HFFc6 (cell line): ENCODE results near the gene AGR3. TPM values are rescaled to one million over a fixed set of nuclear protein-coding genes. Genes with fewer than 3 reads are reported as not detected.

Source experiments
- DNase-seq: peaks from one replicate; pipeline ENCODE4 v3.0.0-alpha.2; 2018
- H3K27ac Mint-ChIP-seq: 2 replicates; pipeline ENCODE4 v1.8.0; 2020; ENCODE audit warnings: mild to moderate bottlenecking, mixed read lengths
- H3K27me3 Mint-ChIP-seq: 2 replicates; pipeline ENCODE4 v1.8.0; 2021; ENCODE audit warnings: mild to moderate bottlenecking, moderate library complexity, mixed read lengths; ENCODE audit not compliant: insufficient read depth
- H3K36me3 Mint-ChIP-seq: 2 replicates; pipeline ENCODE4 v1.8.0; 2021; ENCODE audit warnings: low read depth, mixed read lengths
- H3K4me1 Mint-ChIP-seq: 2 replicates; pipeline ENCODE4 v1.8.0; 2020; ENCODE audit warnings: low read depth, mixed read lengths
- H3K4me3 Mint-ChIP-seq: 2 replicates; pipeline ENCODE4 v1.8.0; 2020; ENCODE audit warnings: mild to moderate bottlenecking, moderate library complexity, mixed read lengths
- H3K9me3 Mint-ChIP-seq: 2 replicates; pipeline ENCODE4 v1.8.0; 2020; ENCODE audit warnings: mild to moderate bottlenecking, mixed read lengths
- total RNA-seq, 6 experiments: library from RNA; stranded (reverse); fragmentation: NEBNext Ultra II Directional; extraction: Animal tissue kit (Norgen Biotek cat#: 25700); gene quantifications; 2 replicates in 1 of 6; 3 replicates in 5 of 6; pipeline ENCODE4 v1.2.3, GENCODE V29; 2021
- TF ChIP-seq, protein P1 (sequence below): fragments of 200-600 bp; sonication (generic); IDR thresholded peaks from 2 replicates; pipeline ENCODE4 v1.5.0; 2021; ENCODE audit warnings: antibody characterized with exemption, mild to moderate bottlenecking

Gene AGR3
- total RNA-seq, 6 experiments from 2014 or later = not detected

GRCh38 chr7:16812542-16813231, 69.1 kb downstream of the AGR3 start:
- no peak for DNase-seq
- TF ChIP-seq, protein P1, sequence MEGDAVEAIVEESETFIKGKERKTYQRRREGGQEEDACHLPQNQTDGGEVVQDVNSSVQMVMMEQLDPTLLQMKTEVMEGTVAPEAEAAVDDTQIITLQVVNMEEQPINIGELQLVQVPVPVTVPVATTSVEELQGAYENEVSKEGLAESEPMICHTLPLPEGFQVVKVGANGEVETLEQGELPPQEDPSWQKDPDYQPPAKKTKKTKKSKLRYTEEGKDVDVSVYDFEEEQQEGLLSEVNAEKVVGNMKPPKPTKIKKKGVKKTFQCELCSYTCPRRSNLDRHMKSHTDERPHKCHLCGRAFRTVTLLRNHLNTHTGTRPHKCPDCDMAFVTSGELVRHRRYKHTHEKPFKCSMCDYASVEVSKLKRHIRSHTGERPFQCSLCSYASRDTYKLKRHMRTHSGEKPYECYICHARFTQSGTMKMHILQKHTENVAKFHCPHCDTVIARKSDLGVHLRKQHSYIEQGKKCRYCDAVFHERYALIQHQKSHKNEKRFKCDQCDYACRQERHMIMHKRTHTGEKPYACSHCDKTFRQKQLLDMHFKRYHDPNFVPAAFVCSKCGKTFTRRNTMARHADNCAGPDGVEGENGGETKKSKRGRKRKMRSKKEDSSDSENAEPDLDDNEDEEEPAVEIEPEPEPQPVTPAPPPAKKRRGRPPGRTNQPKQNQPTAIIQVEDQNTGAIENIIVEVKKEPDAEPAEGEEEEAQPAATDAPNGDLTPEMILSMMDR = no peak
- H3K4me3 Mint-ChIP-seq = no peak overlapping the region
- no peaks in the 10 kb centered on the region for H3K36me3 Mint-ChIP-seq
- H3K27ac Mint-ChIP-seq = no peak overlapping the region
- peaks cover 17% of the 10 kb centered on the region for H3K4me1 Mint-ChIP-seq
- no peaks in the 10 kb centered on the region for H3K9me3 Mint-ChIP-seq
- no peaks in the 10 kb centered on the region for H3K27me3 Mint-ChIP-seq

GRCh38 chr7:16811551-16811950, 70.2 kb downstream of the AGR3 start:
- Mint-ChIP-seq H3K27me3 (no peaks in the 10 kb centered on the region), H3K4me3 (peak overlapping the region; percentile 7; the same call in 1 of the 2 replicates), H3K27ac (peak overlapping the region; percentile 70), H3K9me3 (no peaks in the 10 kb centered on the region), H3K36me3 (no peaks in the 10 kb centered on the region), H3K4me1 (peaks cover 13% of the 10 kb centered on the region)
- TF ChIP-seq, protein P1 = no peak
- peak; percentile 69 for DNase-seq

DNA sequence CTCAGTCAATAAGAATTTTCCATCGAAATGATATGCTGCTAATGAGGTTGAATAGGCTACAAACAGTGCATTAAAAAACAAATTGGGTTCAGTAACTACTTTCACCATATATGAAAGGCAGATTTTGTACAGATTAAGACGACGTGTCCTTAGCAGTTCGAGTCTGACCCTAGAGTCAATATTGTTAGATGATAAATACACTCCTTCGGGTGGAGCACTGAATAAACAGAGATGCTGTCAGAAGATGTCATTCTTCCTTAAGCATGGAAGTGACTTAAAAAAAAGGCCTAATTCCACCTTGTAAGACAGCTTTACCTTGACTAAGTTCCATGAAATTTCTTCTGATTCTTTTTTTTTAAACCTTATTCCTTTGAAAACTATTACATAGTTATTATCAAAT, 71.2 kb downstream of the AGR3 start:
- H3K4me3 Mint-ChIP-seq = no peak overlapping the region
- no peak overlapping the region for H3K27ac Mint-ChIP-seq
- no peaks in the 10 kb centered on the region for H3K27me3 Mint-ChIP-seq
- no peaks in the 10 kb centered on the region for H3K36me3 Mint-ChIP-seq
- H3K4me1 Mint-ChIP-seq = peaks cover 15% of the 10 kb centered on the region
- DNase-seq = no peak
- no peaks in the 10 kb centered on the region for H3K9me3 Mint-ChIP-seq
- TF ChIP-seq, protein P1 = no peak

- Mint-ChIP-seq H3K27me3 (no peaks in the 10 kb centered on the region), H3K27ac (no peak overlapping the region), H3K36me3 (no peaks in the 10 kb centered on the region), H3K4me3 (no peak overlapping the region), H3K9me3 (no peaks in the 10 kb centered on the region), H3K4me1 (peaks cover 20% of the 10 kb centered on the region)
- TF ChIP-seq, protein P1 = no peak
- no peak for DNase-seq
Observed at GRCh38 chr7:16810112-16810511, 71.7 kb downstream of the AGR3 start.

Other genes starting within 250 kb of the AGR3 start
- gene ANKMY2, start 236.2 kb downstream of the AGR3 start, total RNA-seq = 10 to 100 TPM; 21.0 to 26.2 (median 23.4) TPM
- 100 to 1,000 TPM in 2 of 6 experiments, 10 to 100 TPM in 4; 75.8 to 104 (median 94.5) TPM for gene BZW2, start 235.8 kb downstream of the AGR3 start, total RNA-seq
- 10 to 100 TPM; 19.5 to 60.9 (median 23.4) TPM for gene TSPAN13, start 128.2 kb downstream of the AGR3 start, total RNA-seq
- not detected for gene AGR2, start 77.0 kb downstream of the AGR3 start, total RNA-seq